C1 segment of cervical spinal cord (tissue), 14 donors: ENCODE data around the gene DAZAP1.
"Not testable (repeated sequence)": the region's sequence is repeated elsewhere in the genome, so short reads cannot be mapped to it uniquely, and the experiment has no call there.

Experiments used
- DNase-seq, 14 donors: peaks; one replicate each; lab custom pipeline; 2025; lab: John Stamatoyannopoulos, UW

Gene DAZAP1

DNA sequence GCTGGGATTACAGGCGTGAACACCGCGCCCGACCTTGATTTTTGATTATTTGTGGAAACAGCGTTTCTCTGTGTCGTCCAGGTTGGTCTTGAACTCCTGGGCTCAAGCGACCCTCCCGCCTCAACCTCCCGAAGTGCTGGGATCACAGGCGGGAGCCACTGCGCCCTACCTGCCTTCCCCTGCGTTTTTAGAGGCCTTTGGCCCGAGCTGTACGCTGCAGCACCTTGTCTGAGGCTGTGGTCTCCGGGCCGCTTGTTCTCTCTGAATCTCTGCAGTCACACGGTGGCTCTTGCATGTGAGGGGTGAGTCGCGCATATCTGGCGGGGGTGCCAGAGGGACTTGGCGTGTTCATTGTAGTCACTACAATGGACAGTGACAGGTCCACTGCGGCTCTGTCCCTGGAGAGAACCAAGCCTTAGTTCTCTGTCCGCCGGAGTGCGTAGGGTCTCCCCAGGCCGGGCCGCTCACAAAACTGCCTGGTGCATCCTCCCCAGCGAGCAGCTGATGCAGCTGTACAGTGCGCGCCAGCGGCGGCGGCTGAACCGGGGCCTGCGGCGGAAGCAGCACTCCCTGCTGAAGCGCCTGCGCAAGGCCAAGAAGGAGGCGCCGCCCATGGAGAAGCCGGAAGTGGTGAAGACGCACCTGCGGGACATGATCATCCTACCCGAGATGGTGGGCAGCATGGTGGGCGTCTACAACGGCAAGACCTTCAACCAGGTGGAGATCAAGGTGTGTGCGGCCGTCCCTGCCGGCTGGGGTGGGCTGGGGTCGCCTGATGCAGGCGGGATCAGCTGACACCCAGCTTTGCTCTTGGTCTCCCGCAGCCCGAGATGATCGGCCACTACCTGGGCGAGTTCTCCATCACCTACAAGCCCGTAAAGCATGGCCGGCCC lies 32.4 kb downstream of the DAZAP1 start:
- DNase-seq: not testable (repeated sequence)

DNA sequence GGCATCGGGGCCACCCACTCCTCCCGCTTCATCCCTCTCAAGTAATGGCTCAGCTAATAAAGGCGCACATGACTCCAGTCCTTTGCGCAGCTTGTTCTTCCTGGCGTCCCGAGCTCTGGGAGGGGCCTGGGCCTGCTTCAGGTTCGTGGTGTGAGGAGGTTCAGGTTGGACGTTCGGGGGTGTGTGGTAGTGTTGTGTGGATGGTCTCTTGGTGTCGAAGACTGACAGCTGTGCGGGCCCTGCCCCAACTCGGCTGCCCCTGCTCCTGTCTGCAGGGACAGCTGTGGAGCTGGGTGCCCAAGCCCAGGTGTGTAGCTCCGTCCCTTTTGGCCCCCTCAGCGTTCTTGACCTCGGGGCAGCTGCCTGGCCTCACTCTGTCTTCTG lies 33.0 kb downstream of the DAZAP1 start:
- no peak for DNase-seq

DNA sequence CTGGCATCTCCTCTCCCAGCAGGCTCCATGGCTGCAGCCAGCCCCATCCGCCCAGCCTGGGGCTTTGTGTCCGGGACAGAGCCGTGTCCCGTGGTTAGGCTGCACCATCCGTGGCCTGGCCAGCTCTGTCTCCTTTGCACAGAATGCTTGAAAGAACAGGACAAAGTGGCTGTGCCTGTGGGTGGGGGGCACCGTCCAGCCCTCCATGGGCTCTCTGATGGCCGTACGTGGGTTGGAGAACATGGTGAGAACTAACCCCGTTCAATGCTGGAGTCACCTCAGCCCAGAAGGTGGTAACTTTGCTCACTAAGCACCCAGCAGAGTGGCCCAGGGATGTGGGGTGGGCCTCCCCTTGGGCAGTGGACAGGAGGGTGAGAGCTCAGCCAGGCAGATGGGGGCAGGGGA lies 33.6 kb downstream of the DAZAP1 start:
- no peak for DNase-seq

DNA sequence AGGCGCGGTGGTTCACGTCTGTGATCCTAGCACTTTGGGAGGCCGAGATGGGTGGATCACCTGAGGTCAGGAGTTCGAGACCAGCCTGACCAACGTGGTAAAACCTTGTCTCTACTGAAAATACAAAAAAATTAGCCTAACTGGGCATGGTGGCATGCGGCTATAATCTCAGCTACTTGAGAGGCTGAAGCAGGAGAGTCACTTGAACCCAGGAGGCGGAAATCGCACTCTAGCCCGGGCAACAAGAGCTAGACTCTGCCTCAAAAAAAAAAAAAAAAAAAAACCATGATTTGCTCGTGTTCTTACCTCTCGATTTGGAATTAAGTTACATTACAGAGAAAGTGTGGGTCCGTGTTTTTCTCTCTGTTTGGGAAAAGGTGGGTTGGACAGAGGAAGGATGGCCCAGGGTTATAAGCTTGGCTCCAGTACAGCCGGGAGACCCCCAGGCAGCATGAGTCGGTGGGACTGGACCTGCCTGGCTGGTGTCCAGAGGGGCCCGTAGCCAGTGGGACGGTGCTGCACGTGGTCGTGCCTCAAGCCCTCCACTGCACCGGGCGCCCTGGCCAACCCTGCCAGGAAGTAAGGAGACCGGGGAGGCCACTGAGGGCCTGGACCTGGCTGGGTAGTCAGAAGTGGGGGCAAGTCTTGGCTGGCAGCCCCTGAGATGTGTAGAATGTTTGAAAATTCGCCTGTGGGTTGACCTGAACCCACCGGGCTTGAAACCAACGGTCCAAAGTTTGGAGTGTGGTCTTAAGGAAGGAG lies 34.5 kb downstream of the DAZAP1 start:
- DNase-seq: no peak

DNA sequence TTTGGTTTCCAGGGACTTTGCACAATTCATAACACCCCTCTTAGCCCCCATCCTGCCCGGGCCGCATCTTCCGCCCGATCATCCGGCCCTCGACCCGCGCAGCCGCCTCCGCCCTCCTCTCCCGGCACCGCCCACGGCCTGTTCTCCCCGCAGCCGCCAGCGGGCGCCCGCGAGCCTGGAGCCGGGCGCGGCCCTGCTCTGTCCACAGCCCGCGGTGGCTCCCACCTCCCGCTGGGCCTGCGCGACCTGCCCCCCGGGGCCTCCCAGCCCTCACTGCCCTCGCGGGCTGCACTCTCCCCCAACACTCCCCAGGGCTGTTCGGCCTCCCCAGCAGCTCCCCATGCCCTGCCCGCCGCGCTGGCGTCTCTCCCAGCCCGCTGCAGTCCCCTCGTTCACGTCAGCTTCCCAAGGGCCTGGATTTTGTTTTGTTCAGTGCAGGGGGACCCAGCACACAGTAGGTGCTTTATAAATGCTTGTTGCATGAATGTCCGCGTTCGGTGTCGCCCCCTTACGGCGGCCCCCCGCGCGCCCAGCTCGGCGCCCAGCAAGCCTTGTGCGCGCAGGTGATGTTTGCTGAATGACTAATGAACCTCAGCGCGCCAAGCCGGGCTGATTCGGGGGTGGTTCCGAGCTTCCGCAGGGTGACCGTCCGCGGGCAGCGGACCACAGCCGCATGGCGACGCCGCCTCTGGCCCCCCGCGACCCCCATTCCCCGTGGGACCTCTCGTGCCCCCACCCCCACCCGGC lies 38.0 kb downstream of the DAZAP1 start:
- DNase-seq: peak in 13 of 14 donors; percentile 31 to 80 (median 61)

DNA sequence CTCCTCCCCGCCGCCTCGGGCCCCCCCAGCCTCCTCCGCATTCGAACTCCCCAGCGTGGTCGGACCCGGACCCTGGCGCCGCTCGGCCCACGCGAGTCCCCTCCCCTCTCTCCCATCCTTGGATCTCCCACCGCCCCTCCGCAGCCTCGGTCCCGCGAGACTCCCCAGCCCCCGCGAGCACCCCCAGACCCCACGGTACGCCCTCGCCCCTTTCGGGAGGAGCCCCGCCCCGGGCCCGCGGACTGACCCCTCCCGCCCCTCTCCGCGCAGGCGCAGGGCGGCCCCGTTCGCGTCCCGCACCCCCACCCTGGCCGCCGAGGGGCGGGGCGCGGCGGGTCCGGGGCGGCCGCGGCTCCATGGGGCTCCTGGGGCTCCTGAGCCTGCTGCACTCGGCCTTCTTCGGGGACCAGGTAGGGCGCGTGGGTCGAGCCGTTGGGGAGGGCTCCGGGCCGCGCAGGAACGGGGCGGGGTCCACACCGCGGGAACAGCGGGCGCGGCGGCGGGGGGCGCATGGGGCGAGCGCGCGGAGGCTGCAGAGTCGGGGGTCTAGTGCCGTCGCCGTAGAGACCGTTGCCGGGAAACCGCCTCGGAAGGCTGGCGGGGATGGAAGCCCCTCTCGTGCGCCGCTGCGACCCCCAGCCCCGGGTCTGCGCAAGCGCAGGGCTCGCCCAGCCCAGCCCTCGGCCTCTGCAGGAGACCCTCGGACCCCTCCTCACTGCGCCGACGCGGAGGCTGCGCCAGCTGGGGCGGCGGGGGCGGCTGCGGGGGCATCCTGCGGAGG lies 38.7 kb downstream of the DAZAP1 start:
- peak in 8 of 14 donors; percentile 29 to 75 (median 40) for DNase-seq

DNA sequence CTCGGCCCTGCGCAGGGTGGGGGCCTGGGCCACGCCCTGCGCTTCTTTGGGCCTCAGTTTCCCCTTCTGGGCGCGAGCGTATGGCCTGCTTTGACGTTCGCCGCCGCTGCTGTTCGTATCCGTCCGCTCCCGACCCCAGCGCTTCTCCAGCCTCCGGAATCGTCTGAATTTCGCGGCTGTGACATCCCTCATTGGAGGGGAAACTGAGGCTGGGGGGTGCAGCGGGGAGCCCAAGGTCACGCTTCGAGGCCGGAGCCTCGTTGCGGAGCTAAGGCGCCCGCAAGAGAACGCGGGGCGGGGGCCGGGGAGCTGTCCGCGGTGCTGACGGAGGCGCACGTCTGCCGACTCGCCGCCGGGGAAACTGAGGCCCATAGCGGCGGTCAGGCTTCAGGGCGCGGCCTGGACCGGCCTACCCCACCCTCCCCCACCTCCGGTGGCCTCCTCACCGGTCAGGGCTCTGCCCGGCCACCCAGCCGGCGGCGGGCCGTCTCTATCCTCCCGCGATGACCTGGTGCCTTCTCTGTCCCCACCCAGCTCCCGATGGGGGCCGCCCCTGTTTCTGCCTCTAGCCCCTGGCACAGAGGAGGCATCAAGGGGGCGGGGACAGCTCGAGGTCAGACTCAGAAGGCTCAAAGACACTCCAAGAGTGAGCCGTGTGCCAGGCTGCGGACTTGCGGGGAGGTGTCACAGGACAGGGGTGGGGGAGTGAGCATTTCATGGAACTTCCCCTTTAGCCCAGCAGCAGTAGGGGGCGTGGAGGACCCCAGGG lies 39.5 kb downstream of the DAZAP1 start:
- DNase-seq: peak in 3 of 14 donors; percentile 23 to 36 (median 27)

DNA sequence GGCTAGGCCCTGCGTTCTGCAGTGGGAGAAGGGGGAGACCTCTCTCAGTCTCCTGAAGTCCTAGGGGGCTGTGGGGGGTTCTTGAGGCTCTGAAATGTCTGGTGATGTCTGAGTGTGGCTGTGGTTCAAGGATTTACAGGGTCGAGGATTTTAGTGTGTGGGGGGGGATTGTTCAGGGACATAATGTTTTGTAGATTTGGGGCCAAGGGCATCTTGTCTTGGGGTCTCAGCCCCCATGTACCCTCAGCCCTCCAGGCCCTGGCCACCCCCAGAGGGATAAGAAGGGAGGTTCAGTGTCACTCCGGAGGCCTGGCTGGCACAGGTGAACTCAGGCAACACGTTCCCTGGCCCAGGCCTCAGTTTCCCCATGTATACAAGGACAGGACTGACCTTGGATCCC lies 40.1 kb downstream of the DAZAP1 start:
- DNase-seq: no peak

DNA sequence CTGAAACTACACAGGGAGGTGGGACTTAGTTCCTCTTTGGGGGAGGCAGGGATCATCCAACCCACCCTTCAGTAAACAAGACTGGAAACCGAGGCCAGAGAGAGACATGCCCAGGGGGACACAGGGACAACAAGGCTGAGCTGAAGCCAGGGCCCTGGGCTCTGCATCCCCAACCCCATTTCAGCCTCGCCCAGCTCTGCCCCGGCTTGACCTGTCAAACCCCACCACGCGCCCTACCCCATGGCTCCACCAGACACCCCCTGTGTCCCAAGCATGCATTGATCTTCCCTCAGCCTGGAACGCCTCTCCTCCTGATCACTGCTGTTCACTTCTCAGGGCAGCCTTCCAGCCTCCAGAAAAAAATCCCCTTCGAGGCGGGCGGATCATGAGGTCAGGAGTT lies 40.6 kb downstream of the DAZAP1 start:
- no peak for DNase-seq

DNA sequence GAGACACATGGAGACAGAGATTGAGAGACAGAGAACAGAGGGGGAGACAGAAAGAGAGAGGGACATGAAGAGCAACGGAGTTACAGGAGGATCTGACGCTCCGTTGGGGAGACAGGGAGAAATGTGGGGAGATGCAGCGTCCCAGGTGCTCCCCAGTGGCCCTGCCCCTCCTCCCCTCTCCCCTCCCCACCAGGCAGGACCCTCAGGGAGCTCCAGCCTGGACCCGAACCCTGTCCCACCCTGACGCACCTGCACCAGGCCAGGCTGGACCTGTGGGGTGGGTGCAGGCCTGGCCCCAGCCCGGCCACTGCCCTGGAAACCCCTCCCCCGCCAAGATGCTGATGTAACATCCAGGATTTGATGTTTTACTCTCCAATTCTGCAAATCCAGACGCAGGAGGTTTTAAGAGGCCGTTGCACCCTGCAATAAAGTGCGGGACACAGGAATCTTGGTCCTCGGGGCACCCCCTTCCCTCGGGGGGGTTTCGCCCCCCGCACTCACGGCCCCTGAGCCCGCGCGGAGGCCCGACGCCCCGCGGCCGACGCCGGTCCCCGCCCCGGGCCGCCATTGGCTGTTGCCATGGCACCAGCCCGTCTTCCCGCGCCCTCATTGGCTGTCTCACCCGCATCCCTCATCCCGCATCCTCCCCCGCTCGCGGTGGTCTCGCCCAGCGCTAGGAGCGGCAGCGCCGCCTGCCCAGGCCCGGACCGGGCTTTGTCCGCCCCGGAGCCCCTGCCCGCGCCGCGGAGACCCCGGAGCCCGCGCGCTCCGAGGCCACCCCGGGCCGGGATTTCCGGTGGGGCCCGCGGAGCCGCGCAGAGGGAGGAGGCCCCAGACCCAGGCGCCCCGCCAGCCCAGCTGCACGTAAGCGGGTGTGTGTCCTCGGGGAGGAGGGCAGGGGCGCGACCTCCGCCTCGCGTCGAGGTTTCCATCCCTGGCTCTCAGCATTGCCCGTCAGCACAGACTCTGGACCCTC lies 42.4 kb downstream of the DAZAP1 start, which contains the start of gene APC2:
TSS of gene APC2 (plus strand) at position 655 of the 976 bp plus-strand sequence. CDS start 2,881 bp downstream, outside the sequence.
- DNase-seq: peak in 13 of 14 donors; percentile 39 to 90 (median 78)

DNA sequence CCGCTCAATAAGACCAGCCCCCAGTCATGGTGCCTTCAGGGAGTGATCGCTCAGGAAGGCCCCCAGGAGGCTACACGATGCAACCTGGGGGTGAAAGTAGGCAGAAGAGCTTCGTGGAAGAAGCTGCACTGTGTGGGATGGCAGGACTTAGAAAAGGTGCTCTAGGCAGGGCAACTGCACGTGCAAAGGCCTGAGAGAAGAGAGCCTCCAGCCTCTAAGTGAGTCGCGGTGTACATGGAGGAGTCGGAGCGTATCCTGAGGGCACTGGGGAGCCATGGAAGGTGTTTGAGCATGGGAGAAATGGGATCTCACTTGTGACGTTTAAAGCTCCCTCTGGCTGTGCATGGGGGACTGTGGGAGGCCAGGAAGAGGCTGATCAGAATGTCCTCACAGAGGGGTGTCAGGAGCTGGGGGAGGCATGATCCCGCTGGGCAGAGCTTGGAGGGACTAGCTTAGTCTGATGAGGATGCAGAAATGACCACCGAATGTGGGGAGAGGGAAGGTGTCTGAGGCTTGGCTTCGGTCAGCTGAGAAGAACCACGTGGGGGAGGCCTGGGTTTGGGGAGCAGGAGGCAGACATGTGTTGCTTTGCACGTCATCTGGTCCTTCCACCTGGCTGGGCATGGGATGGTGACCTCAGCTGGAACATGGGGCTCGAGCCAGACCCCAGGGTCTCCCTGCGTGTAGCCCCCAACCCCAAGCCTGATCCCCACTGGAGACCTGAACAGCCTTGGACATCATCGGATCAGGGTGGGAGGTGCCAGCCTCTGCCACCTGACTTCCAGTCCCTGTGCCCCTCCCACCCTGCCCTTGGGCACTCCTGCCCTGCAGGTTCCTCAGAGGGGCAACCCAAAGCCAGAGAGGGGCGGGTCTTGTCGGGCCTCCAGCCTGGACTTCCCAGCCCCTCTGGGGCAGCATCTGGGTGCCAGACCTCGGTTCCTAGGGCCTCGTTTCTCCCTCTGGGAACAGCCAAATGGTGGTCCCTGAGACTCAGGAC lies 43.6 kb downstream of the DAZAP1 start:
- peak in 12 of 14 donors; percentile 52 to 85 (median 74) for DNase-seq

DNA sequence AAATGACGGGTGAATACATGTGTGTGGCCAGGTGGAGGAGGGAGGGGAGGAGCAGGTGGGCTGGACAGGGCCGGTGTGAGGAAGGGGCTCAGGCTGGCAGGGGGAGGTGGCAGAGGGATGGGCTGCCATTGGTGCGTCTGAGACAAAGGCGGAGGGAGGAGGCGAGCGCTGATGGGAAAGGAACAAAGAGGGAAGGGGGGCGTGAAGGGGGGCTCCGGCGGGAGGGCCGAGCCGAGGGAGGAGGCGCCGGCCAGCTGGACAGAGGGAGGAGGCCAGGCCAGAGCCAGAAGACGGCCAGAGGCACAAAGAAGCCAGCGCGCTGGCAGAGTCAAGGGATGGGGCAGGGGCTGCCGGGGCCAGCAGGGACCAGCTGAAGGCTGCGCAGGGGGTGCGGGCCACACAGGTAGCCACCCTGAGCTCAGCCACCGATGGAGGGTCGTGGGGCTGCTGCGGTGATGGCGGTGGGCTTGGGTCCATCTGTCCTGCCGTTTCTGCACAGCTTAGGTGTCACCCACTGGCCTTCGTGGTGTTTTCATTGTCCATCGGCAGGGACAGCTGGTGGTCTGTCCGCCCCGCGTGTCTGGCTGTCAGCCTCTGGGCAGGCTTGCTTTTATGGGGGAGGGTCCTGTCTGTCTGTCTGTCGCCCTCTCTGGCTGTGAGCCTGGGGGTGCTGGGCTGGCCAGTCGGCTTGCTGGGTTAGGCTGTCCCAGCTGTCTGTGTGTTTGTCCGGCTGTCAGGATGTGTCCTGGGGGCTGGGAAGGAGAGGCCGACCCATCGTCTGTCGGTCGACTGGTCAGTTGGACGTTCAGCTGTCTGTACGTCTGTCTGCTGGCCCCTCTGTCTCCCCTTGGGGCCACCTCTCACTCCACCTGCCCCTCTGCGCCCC lies 44.8 kb downstream of the DAZAP1 start:
- DNase-seq: peak in 13 of 14 donors; percentile 27 to 93 (median 69)

DNA sequence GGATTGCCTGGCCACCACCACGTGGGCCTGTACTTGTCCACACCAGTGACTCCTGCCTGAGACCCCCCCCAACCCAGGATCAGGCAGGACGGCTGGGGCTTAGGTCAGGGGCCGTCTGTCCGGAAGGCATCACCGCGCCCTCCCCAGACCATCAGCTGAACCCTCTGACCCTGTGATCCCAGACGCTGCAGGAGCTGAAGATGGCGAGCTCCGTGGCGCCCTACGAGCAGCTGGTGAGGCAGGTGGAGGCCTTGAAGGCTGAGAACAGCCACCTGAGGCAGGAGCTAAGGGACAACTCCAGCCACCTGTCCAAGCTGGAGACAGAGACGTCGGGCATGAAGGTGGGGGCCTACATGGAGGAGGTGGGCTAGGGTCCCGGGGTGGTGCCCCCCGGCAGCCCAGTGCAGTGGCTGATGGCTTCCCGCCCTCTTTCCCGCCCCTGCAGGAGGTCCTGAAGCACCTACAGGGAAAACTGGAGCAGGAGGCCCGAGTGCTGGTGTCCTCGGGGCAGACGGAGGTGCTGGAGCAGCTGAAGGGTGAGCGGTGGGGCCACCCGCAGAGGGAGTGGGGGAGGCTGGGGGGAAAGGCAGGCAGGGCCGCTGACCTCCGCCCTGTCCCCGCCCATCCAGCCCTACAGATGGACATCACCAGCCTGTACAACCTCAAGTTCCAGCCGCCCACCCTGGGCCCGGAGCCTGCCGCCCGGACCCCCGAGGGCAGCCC lies 45.6 kb downstream of the DAZAP1 start:
- peak in 4 of 14 donors; percentile 22 to 58 (median 57) for DNase-seq

DNA sequence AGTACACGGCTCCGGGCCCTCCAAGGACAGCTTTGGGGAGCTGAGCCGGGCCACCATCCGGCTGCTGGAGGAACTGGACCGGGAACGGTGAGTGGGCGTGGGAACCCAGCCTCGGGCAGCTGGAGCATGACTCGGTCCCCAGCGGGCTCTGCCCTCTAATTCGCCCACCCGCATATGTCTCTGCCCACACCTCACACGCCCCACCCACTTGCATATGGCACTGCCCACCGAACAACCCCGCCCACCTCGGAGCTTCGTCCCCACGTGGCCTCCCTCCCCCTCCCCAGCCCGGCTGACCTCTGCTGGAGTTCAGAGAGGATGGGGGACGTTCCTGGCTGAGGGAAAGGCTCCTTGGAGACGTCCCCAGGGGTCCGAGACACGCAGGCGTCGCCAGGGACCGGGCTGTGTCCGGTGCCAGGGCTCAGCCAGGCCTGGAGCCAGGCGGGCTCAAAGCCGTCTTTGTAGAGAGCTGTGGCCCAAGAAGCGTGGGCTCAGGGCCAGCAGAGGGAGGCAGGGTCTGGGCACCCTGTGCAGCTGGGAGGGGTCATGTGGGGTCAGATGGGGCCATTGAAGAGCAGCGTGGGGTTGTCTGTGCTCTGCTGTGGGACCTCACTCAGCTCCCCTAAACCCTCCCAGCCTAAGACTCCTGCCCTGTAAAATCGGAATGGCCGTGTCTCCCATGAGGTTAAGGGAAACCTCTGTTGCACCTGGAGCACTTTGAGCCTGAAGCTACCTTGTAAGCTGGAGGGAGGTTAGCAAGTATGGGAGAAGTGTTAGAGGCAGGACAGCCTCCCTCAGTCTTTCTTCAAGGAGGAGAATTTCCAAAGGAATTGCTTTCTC lies 46.4 kb downstream of the DAZAP1 start:
- peak in 13 of 14 donors; percentile 55 to 98 (median 88) for DNase-seq

DNA sequence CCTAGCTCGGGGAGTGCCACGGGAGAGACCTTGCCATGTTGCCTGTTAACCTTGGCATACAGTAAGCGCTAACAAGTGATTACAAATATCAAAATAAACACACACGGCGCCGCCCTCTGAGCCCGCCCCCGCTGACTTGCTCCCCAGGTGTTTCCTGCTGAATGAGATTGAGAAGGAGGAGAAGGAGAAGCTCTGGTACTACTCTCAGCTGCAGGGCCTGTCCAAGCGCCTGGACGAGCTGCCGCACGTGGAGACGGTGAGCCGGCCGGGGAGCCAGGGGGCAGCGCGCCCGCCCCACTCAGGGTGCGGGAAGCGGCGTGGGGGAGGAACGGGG lies 47.6 kb downstream of the DAZAP1 start:
- DNase-seq: no peak
